HG03521 (cell line): ENCODE measurements around the gene SCYGR3.
A peak's percentile ranks its signal among the peaks of the same experiment; 100 is the strongest.

Experiments
- ATAC-seq: cut with Tn5 transposase; IDR thresholded peaks from one replicate; pipeline ENCODE4 v1.9.1; 2021; ENCODE audit warnings: mild to moderate bottlenecking, moderate library complexity; ENCODE audit not compliant: unreplicated experiment

The SCYGR3 gene

DNA sequence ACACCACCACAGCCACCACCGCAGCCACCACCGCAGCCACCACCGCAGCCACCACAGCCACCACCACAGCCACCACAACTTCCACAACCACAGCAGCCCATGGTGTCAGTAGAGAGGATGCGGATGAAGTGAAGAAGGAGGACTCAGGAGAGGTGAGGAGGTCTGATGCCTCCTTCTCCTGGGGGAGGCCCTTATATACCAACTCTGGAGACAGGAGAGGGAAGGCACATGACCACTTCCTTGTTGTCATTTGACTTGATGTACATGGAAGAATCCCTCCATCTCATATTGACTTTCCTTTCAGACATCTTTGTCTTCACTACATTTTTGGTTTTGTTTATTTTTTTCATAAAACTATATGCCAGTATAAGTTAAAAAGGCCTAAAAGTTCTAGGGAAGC lies at the start of gene SCYGR3:
Gene SCYGR3, minus strand, starts transcription at position 101 of the 400 bp plus-strand sequence. Its CDS starts 0 bp downstream, at position 101.
- ATAC-seq = no peak

- ATAC-seq = no peak
Measured at GRCh38 chr2:227661827-227662226, 47.2 kb upstream of the SCYGR3 start.

DNA sequence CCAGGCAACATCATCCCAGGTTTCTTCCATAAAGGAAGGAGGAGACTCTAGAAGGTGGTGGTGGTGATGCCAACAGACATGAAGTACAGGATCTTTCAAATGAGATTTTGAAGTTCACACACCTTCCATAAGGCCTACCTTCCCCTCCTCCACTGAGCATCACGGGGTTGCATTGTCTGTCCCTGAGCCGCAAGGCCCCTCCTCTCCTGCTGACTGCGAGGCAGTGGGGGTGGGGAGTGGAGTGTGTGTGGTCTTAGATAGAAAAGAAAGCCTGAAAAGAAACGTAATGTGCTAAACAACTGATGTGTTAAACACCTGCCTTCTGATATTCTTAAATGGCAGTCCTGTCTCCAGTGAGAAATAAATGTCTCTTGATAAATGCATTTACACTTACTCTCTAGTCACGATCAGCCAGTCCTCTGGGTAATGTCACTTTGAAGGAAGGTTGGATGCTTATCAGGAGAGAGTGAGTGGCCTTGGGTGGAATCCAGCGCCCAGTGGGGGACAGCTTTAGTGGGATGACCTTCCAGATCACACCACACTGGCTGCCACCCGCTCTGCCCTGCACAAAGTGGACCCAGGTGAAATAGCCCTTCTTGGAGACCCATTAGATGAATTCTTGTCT lies 46.5 kb upstream of the SCYGR3 start:
- no peak for ATAC-seq

DNA sequence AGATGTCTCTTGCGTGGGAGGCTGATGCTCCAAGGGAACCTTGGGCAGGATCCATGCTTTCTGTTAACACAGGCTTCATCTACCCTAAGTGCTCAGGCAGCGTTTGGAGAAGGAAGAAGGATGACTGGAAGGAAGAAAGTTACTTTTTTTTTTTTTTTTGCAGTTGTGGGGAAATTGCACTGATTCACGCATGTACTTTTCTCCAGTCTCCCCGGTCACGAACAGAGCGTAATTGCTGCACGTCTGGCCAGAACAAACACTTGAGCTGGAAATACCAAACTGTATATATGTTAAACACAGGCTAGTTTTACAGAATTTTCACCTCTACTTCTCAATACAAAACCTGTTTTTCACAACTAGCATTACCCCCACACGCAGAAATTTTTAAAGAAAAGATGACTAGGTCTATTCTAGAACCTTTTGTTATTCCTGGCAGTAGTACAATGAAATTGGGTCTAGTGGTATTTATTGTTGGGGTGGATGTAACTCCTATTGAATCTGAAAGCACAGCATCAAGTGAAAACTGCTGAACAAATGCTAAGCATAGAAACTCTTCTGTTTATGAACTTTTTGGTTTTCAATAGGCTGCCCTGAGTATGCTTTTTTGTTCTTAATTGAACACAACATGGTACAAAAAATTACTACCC lies 42.7 kb upstream of the SCYGR3 start:
- ATAC-seq = no peak

DNA sequence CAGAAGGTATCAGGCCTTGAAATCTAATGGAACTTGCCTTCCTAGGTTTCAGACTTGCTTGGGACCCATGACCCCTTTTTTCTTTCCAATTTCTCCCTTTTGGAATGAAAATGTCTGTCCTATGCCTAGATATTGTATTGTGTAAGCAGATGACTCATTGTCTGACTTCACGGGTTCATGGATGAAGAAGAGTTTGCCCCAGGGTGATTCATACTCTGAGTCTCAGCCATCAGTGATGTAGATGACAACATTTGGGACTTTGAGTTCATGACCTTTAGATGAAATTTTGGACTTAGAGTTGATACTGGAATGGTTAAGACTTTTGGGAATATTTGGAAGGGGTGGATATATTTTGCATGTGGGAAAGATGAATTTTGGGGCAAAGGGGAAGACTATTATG lies 40.8 kb upstream of the SCYGR3 start:
- ATAC-seq = no peak

- no peak for ATAC-seq
Measured at GRCh38 chr2:227654426-227654825, 39.8 kb upstream of the SCYGR3 start.

- ATAC-seq = no peak
Measured at GRCh38 chr2:227653419-227653818, 38.8 kb upstream of the SCYGR3 start.

DNA sequence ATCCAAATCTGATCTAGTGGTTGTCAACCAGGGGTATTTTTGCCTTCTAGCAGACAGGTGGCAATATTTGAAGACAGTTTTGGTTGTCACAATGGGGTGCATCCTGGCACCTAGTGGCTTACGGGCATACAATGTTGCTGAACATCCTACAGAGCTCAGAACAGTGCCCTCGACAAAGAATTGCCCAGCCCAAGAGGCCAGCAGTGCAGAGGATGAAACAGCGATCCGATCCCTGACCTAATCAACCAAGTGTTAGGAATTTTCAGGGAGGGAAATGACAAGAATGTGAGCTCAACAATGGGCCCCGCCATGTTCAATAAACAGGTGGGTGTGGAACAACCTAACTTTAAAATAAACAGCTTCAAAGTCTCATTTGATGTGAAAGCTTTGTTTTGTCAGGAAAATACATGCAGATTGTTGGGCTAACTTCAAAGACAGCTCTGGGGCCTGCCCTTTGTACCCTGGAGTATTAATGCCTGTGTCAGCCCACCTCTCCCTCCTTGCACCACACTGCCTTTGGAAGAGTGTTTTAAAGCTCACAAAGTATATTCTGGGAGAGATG lies 29.4 kb upstream of the SCYGR3 start:
- no peak for ATAC-seq

GRCh38 chr2:227642656-227643055 lies 28.0 kb upstream of the SCYGR3 start:
- ATAC-seq = no peak

DNA sequence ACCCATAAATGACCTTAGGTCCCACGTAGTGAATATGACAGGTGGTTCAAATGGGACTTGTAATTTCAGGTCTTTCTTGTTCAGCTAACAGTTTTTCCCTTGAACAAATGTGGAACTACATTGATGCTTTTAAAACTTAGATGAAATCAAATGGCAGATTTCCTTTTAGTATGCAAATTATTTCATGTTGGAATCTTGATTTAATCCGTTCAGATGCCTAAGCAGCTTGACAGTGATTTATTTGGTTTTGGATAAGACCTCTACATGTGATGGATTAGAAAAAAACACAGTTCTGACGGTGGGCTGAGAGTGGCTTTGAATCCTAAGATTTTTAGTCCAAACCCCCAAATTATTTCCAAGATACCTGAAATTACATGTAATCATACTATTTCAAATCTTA lies 19.6 kb upstream of the SCYGR3 start:
- ATAC-seq = no peak

DNA sequence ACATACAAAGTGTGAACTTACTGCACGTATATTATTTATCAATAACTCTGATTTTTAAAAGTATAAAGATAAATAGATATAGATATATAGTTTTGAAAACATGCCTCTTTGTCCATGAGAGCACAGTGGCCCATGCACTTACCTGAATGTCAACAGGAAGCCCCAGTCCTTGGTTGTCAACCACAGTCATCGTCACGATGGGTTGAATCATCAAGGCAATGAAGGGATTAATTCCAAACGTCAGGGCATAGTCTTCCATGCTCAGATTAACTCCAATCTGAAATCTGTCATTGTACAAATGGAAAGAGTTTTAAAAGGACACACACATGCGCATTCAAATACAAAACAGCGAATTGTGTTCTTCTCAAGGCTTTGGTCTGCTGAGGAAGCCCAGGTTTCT lies 18.2 kb upstream of the SCYGR3 start:
- ATAC-seq = no peak

- no peak for ATAC-seq
Measured at GRCh38 chr2:227630322-227630721, 15.7 kb upstream of the SCYGR3 start.

- ATAC-seq = no peak
Measured at GRCh38 chr2:227629435-227629834, 14.8 kb upstream of the SCYGR3 start.

DNA sequence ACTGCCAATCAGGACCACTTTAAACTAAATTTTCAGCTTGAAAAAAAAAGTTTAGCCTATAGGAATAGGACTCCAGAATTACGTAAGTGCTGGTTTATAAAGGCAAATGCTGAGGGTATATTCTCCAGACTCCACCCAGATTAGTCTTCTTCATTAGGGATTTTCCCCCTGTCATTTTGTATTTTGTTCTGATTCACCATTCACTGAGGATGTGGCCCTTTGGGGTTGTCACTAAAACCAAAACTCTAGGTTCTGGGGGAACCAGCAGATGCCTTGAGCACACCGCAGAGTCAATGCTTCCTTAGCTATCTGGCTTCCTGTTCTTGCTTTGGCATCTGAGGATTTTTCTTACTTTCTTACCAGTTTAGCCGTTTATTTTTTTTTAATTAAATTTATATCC lies 13.1 kb upstream of the SCYGR3 start:
- ATAC-seq = peak; percentile 90

DNA sequence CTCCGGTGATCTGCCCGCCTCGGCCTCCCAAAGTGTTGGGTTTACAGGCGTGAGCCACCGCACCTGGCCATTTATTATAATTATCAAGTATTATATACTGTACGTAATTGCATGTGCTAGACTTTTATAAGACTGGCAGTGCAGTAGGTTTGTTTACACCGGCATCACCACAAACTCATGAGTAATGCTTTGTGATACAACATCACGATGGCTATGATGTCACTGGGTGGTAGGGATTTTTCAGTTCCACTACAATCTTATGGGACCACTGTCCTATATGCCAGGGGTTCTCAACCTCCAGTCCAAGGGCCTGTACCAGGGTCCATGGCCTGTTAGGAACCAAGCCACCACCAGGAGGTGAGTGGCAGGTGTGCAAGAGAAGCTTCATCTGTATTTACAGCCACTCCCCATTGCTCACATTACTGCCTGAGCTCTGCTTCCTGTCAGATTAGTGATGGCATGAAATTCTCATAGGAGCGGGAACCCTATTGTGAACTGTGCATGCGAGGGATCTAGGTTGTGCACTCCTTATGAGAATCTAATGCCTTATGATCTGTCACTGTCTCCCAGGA lies 12.0 kb upstream of the SCYGR3 start:
- no peak for ATAC-seq

GRCh38 chr2:227625420-227625819 lies 10.8 kb upstream of the SCYGR3 start:
- ATAC-seq = no peak

GRCh38 chr2:227623226-227623625 lies 8.6 kb upstream of the SCYGR3 start:
- no peak for ATAC-seq

DNA sequence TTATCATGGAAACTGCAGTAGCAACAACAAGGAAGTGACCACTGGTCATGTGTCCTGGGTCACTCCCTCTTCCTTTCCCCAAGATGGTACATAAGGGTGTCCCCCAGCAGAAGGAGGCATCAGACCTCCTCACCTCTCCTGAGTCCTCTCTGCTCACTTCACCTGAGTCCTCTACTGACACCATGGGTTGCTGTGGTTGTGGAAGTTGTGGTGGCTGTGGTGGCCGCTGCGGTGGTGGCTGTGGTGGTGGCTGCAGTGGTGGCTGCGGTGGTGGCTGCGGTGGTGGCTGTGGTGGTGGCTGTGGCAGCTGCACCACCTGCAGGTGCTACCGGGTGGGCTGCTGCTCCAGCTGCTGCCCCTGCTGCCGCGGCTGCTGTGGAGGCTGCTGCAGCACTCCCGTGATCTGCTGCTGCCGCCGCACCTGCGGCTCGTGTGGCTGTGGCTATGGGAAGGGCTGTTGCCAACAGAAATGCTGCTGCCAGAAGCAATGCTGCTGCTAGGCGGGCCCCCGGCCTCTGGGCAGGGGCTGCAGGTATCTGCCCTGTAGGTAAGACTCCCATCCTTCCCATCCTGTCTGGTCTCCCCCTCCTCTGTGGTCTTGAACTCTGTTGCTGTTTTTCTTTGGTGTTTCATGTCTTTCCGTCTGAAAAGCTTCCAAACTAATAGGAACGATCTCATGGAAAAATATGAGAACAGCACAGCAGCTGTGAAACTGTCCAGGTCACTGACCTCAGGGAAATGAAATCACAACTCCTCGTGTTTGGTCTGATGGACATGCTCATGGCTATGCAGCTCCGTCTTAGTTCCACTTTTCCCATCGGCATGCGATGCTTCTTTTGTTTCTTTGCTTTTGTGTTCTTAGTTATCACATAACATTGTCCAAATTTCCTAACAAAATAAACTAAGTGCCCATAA lies 2.9 kb upstream of the SCYGR3 start, which contains the start of gene SCYGR4:
Gene SCYGR4, plus strand, starts transcription at position 183 of the 915 bp plus-strand sequence. Its CDS starts 0 bp downstream, at position 183.
- ATAC-seq = no peak

GRCh38 chr2:227616631-227617030 lies 2.0 kb upstream of the SCYGR3 start:
- ATAC-seq = no peak

- no peak for ATAC-seq
Measured at GRCh38 chr2:227615906-227616305, 1.3 kb upstream of the SCYGR3 start.

GRCh38 chr2:227615181-227615580 lies 541 bp upstream of the SCYGR3 start:
- no peak for ATAC-seq
